Measurements from ENCODE around the gene EIF2B2. TPM values are rescaled to one million over a fixed set of nuclear protein-coding genes. Genes with fewer than 3 reads are reported as not detected.

EIF2B2 gene
- total and polyA plus RNA-seq, 2 experiments from 2014 or later: 39.2 to 40.5 TPM

GRCh38 chr14:74981462-74981782, 21.3 kb upstream of the EIF2B2 start (continued):
- TF ChIP-seq ZNF331 (CRISPR knock-in tag; IDR thresholded peaks at IDR 0.05; ENCODE audit: low read depth) (no peak), POLR2AphosphoS5 (IDR thresholded peaks at IDR 0.05; ENCODE audit: low read depth) (no peak), NANOG (IDR thresholded peaks at IDR 0.05; ENCODE audit: borderline replicate concordance) (no peak), CTCF (conservative IDR thresholded peaks at IDR 0.05; ENCODE audit: low read depth in 2 of 2) (no peak)
- TF ChIP-seq, protein P1, sequence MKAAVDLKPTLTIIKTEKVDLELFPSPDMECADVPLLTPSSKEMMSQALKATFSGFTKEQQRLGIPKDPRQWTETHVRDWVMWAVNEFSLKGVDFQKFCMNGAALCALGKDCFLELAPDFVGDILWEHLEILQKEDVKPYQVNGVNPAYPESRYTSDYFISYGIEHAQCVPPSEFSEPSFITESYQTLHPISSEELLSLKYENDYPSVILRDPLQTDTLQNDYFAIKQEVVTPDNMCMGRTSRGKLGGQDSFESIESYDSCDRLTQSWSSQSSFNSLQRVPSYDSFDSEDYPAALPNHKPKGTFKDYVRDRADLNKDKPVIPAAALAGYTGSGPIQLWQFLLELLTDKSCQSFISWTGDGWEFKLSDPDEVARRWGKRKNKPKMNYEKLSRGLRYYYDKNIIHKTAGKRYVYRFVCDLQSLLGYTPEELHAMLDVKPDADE (IDR thresholded peaks at IDR 0.05): no peak

- TF ChIP-seq ZNF462 (CRISPR knock-in tag; IDR thresholded peaks at IDR 0.05): no peak
- no peak for TF ChIP-seq CTCF (conservative IDR thresholded peaks at IDR 0.05; ENCODE audit: low read depth in 2 of 2)
- no peak for TF ChIP-seq STAT1 (IDR thresholded peaks at IDR 0.05; ENCODE audit: unreplicated experiment)
- no peak for TF ChIP-seq EZH2phosphoT487 (IDR thresholded peaks at IDR 0.05; ENCODE audit: unreplicated experiment)
- no peak for TF ChIP-seq NANOG (IDR thresholded peaks at IDR 0.05; ENCODE audit: borderline replicate concordance)
- TF ChIP-seq EZH2 (IDR thresholded peaks at IDR 0.05; ENCODE audit: low read depth, unreplicated experiment): no peak
- no peak overlapping the region for H3K4me2 ChIP-seq
- Mint-ChIP-seq H3K36me3 (ENCODE audit: low read depth) (no peaks in the 10 kb centered on the region), H3K4me3 (no peak overlapping the region), H3K27ac (no peak overlapping the region), H3K4me1 (peaks cover 42% of the 10 kb centered on the region), H3K9me3 (no peaks in the 10 kb centered on the region; the same call in 2 of the 3 replicates), H3K27me3 (ENCODE audit: insufficient read depth, low read depth, poor library complexity) (peaks cover 12% of the 10 kb centered on the region)
- H3K4me1 ChIP-seq (ENCODE audit: insufficient read depth): peaks cover 30% of the 10 kb centered on the region
- H3K79me2 ChIP-seq (replicated peaks; ENCODE audit: insufficient read depth): no peaks in the 10 kb centered on the region
- H3K9me2 ChIP-seq (ENCODE audit: insufficient read depth): no peaks in the 10 kb centered on the region
- ATAC-seq (no peak), DNase-seq (ENCODE audit: low spot score) (no peak)
- H3K27me3 ChIP-seq (ENCODE audit: insufficient read depth): no peaks in the 10 kb centered on the region
- peak overlapping the region; percentile 94 for H2AFZ ChIP-seq
- no peaks in the 10 kb centered on the region for H3K36me3 ChIP-seq (ENCODE audit: insufficient read depth)
- H3K27ac ChIP-seq (ENCODE audit: low read depth): no peak overlapping the region
- H3K4me3 ChIP-seq: no peak overlapping the region
- peaks cover 8% of the 10 kb centered on the region; the same call in 1 of the 2 replicates for H3F3A ChIP-seq (replicated peaks; ENCODE audit: low read depth)
- no peaks in the 10 kb centered on the region for H4K20me1 ChIP-seq (replicated peaks; ENCODE audit: insufficient read depth)
These were observed 20.9 kb upstream of the EIF2B2 start for GRCh38 chr14:74981833-74982232.

Data from GM23338 (cell line).